AG08396 (cell line): ENCODE results near the gene ZFYVE9.

Source experiments
- DNase-seq: peaks from one replicate; pipeline ENCODE4 v3.0.0; 2012; ENCODE audit warnings: low spot score, mixed read lengths

Gene ZFYVE9

DNA sequence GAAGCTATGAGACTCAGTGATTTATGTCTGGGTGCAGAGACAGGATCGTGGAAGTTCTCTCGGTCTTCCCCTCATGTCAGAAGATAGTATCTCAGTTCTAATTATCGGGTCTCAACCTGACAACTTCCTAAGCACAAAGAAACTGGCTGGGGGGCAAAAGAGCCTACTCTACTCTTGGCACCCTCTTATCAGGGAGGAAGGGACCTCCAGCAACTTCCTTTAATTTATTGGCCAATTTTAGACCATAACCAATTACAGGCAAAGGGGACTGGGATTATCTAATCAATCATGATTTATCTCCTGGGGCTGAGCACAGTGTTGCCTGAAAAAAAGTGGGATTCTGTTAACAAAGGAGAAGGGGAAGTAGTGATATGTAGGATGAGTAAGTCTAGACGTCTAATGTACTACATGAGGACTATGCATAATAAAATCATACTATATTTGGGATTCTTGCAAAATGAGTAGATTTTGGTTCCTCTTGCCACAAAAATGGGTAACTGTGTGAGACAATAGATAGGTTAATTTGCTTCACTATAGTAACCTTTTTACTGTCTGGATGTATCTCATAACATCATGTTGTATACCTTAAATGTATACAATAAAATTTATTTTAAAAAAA is 98.8 kb downstream of the ZFYVE9 start:
- DNase-seq, result no peak

GRCh38 chr1:52243221-52243987 is 101.5 kb downstream of the ZFYVE9 start:
- DNase-seq, result no peak

GRCh38 chr1:52249831-52250230 is 107.9 kb downstream of the ZFYVE9 start:
- no peak for DNase-seq

- no peak for DNase-seq
These were observed 111.5 kb downstream of the ZFYVE9 start for GRCh38 chr1:52253421-52253820.

DNA sequence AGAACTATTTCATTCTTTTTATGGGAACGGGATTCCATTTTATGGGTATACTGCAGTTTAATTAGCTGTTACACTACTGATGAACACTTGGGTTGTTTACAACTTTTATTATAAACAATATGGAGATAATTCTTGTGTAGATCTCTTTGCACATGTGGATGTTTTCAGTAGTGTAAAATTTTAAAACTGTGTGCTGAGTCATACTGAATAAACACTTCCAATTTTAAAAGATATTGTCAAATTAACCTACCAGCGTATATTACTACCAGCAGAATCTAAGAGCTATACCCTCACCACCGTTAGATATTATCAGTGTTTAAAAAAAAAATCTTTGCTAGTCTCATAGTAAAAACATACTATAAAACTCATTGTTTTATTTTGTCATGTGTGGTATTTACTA is 118.0 kb downstream of the ZFYVE9 start:
- DNase-seq, result no peak

DNA sequence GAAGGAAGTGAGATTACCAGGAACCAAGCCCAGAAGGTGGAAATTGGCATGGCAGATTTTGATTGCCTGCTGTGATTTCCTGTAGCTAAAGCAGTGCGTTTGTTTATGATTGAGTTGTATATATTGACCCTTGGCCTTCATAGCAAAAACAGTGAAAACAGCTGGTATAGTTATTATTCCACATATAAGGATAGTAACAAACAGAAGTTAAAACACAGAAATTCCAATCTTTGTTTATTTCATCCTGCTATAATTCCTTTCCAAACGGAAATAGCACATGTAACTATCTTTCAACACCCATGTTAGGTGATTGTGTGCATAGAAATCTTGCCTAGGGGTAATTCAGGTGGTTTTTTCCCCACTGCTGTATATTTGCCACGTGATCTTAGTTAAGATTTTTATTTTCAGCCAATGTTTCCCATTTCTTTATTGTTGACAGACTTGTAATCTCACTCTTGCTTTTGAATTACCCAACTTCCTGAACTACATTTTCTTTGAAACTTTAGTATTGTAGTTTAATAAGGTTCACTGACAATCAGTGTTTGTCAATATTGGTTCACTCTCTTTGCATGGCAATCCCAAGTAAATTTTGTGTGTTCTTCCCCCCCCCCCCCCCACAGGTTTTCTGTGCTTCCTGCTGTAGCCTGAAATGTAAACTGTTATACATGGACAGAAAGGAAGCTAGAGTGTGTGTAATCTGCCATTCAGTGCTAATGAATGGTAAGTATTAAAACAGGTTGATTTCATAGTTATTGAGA is 121.4 kb downstream of the ZFYVE9 start:
- no peak for DNase-seq

- DNase-seq, result no peak
These were observed 122.7 kb downstream of the ZFYVE9 start for GRCh38 chr1:52264530-52265115.

DNA sequence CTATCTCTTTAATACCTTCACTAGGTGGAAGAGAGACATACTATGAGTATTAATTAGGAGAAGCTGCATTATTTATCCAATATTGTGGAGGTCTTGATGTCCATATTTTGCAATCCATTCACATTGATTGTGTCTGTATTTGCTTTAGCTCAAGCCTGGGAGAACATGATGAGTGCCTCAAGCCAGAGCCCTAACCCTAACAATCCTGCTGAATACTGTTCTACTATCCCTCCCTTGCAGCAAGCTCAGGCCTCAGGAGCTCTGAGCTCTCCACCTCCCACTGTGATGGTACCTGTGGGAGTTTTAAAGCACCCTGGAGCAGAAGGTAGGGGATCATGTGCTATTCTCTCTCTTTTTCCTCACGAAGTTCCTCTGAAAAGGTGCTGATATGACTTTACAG is 124.6 kb downstream of the ZFYVE9 start:
- DNase-seq, result no peak

- DNase-seq, result peak; percentile 4
These were observed 126.5 kb downstream of the ZFYVE9 start for GRCh38 chr1:52268372-52268771.

- peak; percentile 11 for DNase-seq
These were observed 139.6 kb downstream of the ZFYVE9 start for GRCh38 chr1:52281518-52281917.

- DNase-seq, result no peak
These were observed 146.4 kb downstream of the ZFYVE9 start for GRCh38 chr1:52288286-52288685.

GRCh38 chr1:52294580-52294979 is 152.7 kb downstream of the ZFYVE9 start:
- no peak for DNase-seq

DNA sequence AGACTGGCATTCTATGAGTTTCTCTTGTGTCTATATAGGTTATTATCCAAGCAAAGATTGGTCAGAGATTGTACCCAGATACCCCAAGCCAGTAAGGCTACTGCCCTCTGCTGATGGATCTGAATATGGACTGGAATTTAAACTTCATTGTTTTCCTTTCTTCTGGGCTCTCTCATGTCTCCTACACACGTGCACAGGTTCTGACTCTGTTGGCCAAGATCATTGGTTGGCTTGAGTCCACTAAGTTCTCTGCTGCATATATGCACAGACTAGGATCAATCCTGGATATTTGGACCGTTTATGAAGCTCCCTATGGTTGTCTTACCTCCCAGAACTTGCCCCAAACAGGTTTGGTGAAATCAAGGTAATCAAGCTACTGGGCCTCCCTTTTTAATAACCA is 154.5 kb downstream of the ZFYVE9 start:
- peak; percentile 72 for DNase-seq

DNA sequence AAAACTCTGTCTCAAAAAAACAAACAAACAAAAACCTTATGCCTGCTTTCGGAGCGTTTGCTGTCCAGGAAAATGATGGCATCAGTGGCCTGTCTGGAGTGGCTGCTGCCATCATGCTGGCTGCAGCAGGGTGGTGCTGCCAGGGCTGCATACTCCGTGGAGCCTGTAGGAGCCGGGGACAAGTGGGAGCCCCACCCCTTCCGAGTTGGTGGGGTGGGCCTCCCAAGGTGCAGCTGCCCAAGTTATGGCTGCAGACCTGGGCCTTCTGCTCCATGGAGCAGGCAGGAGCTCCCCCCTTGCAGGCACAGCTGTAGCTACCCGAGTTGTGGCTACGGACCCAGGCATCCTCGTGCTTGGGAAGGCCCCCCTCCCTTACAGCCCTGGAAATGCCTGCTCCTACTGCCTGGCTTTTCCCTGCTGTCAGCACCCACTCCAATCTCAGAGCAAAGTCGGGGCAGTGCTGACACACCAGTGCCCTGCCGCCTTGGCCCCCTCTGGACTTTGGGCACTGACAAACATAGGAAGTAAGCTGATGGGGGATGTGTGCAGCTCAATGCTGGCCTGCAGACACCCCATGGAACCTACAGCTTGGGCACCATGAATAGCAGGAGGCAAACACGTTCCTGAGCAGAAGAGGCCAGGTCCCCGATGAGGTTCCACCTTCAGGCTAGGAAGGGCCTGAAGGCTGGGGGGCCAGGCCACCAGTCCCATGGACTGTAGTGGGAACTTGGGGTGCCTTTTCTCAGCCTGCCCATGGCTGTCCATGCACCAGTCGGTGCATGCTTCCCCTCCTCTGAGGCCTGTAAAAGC is 163.7 kb downstream of the ZFYVE9 start:
- DNase-seq, result no peak

DNA sequence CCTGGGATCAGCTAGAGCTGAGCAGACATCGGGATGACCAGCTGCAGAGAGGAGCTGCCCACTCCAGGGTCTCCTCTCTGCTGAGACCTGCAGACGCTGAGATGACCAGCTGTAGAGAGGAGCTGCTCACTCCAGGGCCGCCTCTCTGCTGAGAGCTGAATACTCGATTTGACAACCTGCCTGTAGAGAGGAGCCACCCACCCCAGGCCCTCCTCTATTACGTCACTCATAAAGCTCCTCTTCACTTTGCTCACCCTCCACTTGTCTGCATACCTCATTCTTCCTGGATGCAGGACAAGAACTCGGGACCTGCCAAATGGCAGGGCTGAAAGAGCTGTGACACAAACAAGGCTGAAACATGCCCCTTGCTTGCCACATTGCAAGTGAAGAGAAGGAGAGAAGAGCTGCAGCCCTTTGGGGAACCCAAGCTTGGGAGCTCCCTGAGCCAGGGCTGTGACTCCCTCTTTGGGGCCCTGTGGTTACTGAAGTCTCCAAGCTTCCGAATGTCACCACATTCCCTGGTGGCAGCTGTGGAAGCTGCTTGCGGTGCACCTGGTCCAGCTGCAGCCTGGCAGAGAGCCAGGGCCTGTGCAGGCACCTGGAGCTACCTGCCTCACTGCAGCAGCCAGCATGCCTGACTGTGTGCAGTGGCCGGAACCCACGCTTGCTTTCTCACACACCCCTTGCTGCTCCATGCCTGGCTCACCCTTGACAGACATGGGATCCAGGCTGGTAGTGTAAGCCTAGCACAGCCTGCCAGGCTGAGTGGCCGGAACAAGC is 164.5 kb downstream of the ZFYVE9 start:
- no peak for DNase-seq

DNA sequence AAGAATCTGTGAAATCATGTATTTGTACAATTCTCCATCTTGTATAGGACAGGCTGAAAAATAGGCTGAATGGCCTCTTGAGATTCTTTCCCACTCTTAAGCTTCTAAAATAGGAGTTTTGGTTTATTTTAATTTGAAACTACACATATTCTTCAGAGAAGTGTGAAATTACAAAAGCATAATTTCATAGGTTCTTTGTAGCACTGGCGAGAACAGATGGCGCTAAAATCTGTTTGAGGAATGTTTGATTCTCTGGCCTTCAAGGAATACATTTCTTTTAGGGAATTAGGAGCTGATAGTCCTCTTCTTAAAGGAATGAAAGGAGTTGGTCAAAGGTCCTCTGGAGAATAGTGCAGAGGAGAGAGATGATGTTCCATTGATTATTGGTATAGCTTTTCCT is 179.2 kb downstream of the ZFYVE9 start:
- DNase-seq, result no peak

GRCh38 chr1:52323731-52324130 is 181.8 kb downstream of the ZFYVE9 start:
- DNase-seq, result no peak

DNA sequence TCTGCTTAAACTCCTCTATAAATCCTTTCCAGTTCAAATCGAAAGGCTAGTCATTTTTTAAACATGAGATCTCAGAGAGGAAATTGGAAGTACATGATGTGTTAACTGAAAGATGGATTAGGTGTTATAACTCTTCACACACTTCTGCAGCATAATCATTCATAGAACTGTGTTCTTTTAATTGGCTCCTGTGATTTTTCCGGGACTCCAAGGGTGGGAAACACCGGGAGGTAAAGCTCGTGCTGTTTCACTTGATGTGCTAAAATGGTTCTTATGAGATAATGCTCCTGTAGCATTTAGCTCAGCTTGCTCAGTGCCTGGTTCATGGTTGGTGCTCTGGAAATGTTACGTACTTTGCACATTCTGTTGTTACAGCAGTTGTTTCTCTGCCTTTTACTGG is 183.9 kb downstream of the ZFYVE9 start:
- DNase-seq, result no peak

DNA sequence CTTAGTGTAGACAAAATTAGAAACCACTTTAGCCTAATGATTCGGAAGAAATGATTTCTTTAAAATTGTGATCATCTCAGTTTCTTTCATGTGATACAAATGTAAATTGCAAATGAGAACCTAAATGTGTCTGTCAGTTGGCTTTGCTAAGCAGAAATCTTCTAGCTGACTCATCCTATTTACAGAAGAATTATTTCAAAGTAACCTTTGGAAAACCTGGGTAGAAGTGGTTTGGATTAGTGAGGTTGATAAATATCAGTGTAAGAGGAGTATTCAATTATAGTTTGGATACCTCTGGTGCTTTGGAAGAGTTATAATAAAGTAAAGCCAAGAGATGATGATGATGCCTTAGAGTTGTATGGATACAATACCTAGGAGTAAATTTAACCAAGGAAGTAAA is 186.7 kb downstream of the ZFYVE9 start:
- no peak for DNase-seq

DNA sequence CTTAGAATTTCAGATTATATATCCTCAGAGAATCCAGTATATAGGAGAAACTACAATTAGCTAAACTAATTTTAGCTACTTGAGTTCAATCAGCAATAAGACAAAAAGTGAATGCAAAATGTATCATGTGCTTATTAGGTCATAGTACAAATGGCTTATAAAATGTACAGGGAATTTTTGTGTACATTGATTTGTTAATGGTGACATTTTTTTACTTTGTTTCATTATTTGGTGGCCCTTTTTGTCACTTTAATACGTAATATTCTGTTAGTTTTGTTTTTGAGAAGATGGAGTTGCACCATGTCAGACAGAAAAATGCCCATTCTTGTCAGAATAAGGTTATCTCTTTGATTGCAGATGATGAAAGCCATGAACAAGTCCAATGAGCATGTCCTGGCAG is 190.5 kb downstream of the ZFYVE9 start:
- DNase-seq, result no peak

DNA sequence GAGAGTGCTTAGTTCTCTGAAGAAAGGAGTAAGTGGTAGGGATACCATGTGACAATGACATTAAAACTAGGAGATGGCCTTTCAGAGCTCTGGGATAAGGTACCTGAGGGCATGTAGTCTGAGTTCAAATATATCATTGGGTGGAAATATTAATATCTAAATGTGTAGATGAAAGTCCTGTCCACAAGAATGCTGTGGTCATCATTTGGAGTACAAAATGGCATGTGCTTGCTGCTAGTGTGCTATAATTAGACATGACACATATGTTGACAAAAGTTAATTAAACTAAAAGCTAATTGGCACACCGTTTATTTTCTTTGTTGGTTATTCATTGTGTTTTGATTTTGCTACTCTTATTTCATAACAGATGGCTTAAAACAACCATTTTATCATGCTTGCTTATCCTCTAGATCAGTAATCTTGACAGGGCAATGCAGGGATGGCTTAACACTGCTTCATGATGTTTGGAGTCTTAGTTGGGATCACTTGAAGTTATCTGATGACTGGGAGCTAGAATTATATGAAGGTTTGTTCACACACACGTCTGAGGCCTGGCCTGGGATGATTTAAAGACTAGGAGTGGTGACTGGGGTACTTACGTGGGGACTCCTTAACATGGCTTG is 193.1 kb downstream of the ZFYVE9 start:
- no peak for DNase-seq
